GM21576 (cell line): ENCODE measurements around the gene PRKG1.

Source experiments
- ATAC-seq: cut with Tn5 transposase; IDR thresholded peaks from one replicate; pipeline ENCODE4 v1.9.1; 2021; ENCODE audit warnings: mild to moderate bottlenecking, moderate library complexity; ENCODE audit not compliant: unreplicated experiment

Gene PRKG1

GRCh38 chr10:52258799-52259425 is 1184.6 kb downstream of the PRKG1 start:
- ATAC-seq = no peak

GRCh38 chr10:52259426-52259812 is 1185.1 kb downstream of the PRKG1 start:
- no peak for ATAC-seq

- no peak for ATAC-seq
Observed at GRCh38 chr10:52261362-52261761, 1187.1 kb downstream of the PRKG1 start.

- ATAC-seq = no peak
Observed at GRCh38 chr10:52265131-52265926, 1191.0 kb downstream of the PRKG1 start.

GRCh38 chr10:52266858-52267257 is 1192.6 kb downstream of the PRKG1 start:
- no peak for ATAC-seq

GRCh38 chr10:52268790-52269189 is 1194.5 kb downstream of the PRKG1 start:
- ATAC-seq = no peak

- ATAC-seq = no peak
Observed at GRCh38 chr10:52269233-52269632, 1194.9 kb downstream of the PRKG1 start.

- no peak for ATAC-seq
Observed at GRCh38 chr10:52276163-52276562, 1201.9 kb downstream of the PRKG1 start.

GRCh38 chr10:52276986-52277385 is 1202.7 kb downstream of the PRKG1 start:
- no peak for ATAC-seq

GRCh38 chr10:52279546-52279945 is 1205.3 kb downstream of the PRKG1 start:
- ATAC-seq = no peak

- no peak for ATAC-seq
Observed at GRCh38 chr10:52280051-52280450, 1205.8 kb downstream of the PRKG1 start.

- ATAC-seq = no peak
Observed at GRCh38 chr10:52283174-52283573, 1208.9 kb downstream of the PRKG1 start.

GRCh38 chr10:52284416-52285013 is 1210.2 kb downstream of the PRKG1 start:
- ATAC-seq = no peak

GRCh38 chr10:52287866-52288265 is 1213.6 kb downstream of the PRKG1 start:
- ATAC-seq = no peak

GRCh38 chr10:52297747-52298146 is 1223.5 kb downstream of the PRKG1 start:
- no peak for ATAC-seq

- ATAC-seq = no peak
Observed at GRCh38 chr10:52300599-52301277, 1226.5 kb downstream of the PRKG1 start.

- ATAC-seq = peak; percentile 80
Observed at GRCh38 chr10:52308251-52309031, 1234.2 kb downstream of the PRKG1 start.

GRCh38 chr10:52312942-52313255 is 1238.6 kb downstream of the PRKG1 start:
- ATAC-seq = no peak

- no peak for ATAC-seq
Observed at GRCh38 chr10:52313256-52313932, 1239.1 kb downstream of the PRKG1 start.
